Measurements from ENCODE around the gene EIF4G1. TPM values are rescaled to one million over a fixed set of nuclear protein-coding genes. Genes with fewer than 3 reads are reported as not detected.

Gene EIF4G1
- total RNA-seq, 6 donors from 2014 or later: 278 to 408 (median 326) TPM

GRCh38 chr3:184335661-184336546, 21.5 kb downstream of the EIF4G1 start:
- Histone ChIP-seq H3K27me3 (no peaks in the 10 kb centered on the region), H3K27ac (peak overlapping the region; percentile 93 to 97 (median 95)), H3K4me3 (peak overlapping the region; percentile 67 to 93 (median 87)), H3K4me1 (peaks cover 32 to 47% (median 39%) of the 10 kb centered on the region in 4 donors), H3K36me3 (peaks cover 28 to 46% (median 37%) of the 10 kb centered on the region in 4 donors), H3K9me3 (no peaks in the 10 kb centered on the region)
- WGBS, 2 donors: 2% methylated on average over 55 of the region's 77 CpGs; no CpG with 5 or more reads in 1 of the 2 donors
- ATAC-seq (ENCODE audit: low FRiP score in 2 of 2): peak; percentile 75 to 89
- peak; percentile 85 to 99 for DNase-seq
- peak; percentile 80 to 93 for TF ChIP-seq POLR2AphosphoS5 (IDR thresholded peaks at IDR 0.05)
- TF ChIP-seq, protein P1, sequence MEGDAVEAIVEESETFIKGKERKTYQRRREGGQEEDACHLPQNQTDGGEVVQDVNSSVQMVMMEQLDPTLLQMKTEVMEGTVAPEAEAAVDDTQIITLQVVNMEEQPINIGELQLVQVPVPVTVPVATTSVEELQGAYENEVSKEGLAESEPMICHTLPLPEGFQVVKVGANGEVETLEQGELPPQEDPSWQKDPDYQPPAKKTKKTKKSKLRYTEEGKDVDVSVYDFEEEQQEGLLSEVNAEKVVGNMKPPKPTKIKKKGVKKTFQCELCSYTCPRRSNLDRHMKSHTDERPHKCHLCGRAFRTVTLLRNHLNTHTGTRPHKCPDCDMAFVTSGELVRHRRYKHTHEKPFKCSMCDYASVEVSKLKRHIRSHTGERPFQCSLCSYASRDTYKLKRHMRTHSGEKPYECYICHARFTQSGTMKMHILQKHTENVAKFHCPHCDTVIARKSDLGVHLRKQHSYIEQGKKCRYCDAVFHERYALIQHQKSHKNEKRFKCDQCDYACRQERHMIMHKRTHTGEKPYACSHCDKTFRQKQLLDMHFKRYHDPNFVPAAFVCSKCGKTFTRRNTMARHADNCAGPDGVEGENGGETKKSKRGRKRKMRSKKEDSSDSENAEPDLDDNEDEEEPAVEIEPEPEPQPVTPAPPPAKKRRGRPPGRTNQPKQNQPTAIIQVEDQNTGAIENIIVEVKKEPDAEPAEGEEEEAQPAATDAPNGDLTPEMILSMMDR (IDR thresholded peaks at IDR 0.05): peak in 1 of 6 experiments; percentile 11
- TF ChIP-seq EP300 (IDR thresholded peaks at IDR 0.05): no peak
- peak in 3 of 4 donors; percentile 49 to 84 (median 60) for TF ChIP-seq POLR2A (IDR thresholded peaks at IDR 0.05)

DNA sequence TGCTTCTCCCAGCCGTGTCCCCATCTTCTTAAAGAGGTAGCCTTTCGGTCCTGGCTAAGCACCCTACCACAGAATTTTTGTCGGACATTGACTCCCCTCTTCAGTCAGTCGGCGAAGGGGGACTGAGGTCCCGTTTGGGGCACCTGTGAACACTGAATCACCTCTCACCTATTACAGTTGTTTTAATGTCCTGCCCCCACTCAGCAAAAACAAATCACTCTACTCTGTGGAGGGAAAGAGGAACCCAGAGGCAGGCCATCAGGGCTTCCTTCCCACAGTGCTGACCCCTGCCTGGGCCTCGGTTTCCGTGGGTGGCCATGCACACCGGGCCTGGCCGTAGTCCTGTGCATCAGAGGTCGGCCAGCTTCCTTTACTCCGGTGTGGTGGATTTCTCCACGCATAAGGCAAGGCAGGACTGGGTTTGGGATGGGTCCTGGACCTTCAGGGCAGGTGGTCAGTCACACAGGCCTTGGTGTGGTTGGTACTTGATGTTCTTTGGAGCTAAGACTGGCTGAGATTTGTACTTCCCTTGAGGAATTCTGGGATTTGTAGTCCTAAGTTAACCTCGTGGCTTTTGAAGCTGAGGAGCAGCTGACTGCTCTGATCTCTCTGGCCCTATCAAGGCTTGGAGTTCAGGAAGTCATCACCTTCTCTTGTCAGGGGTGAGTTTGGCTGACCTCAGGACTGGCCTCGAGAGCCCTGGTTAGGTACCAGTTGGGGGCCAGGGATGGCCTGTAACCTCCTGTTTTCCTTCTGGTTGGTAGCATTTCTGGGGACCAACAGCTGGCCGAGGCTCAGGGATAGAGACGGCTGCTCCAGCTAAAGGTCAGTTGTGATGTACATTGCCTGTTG, 22.4 kb downstream of the EIF4G1 start:
- H3K4me1 ChIP-seq: peaks cover 36 to 52% (median 38%) of the 10 kb centered on the region in 4 donors
- no peaks in the 10 kb centered on the region for H3K27me3 ChIP-seq
- DNase-seq: no peak
- ATAC-seq (ENCODE audit: low FRiP score in 2 of 2): peak; percentile 7 to 50
- no peaks in the 10 kb centered on the region for H3K9me3 ChIP-seq
- peak overlapping the region; percentile 93 to 97 (median 95) for H3K27ac ChIP-seq
- 31 to 35% methylated on average over 10 to 16 of the region's 17 CpGs for WGBS, 2 donors
- H3K4me3 ChIP-seq: peak overlapping the region; percentile 67 to 93 (median 87)
- TF ChIP-seq POLR2A (IDR thresholded peaks at IDR 0.05) (peak in 1 of 4 donors; percentile 12), POLR2AphosphoS5 (IDR thresholded peaks at IDR 0.05) (peak; percentile 17 to 24)
- TF ChIP-seq, protein P1 (IDR thresholded peaks at IDR 0.05): no peak
- peaks cover 21 to 40% (median 30%) of the 10 kb centered on the region in 4 donors for H3K36me3 ChIP-seq

GRCh38 chr3:184337399-184337714, 23.0 kb downstream of the EIF4G1 start, which contains the start of gene FAM131A:
TSS of gene FAM131A (plus strand) at chr3:184337600. CDS start at chr3:184337631, 31 bp downstream.
- H3K27ac ChIP-seq: peak within 1 kb of the TSS; percentile 93 to 97 (median 95)
- H3K4me3 ChIP-seq: peak within 1 kb of the TSS; percentile 67 to 93 (median 87)
- H3K36me3 ChIP-seq: peaks cover 15 to 40% (median 29%) of the 10 kb centered on the region in 4 donors
- peaks cover 33 to 52% (median 38%) of the 10 kb centered on the region in 4 donors for H3K4me1 ChIP-seq
- 73 to 77% methylated on average over 4 to 6 of the region's 6 CpGs for WGBS, 2 donors
- TF ChIP-seq EP300 (IDR thresholded peaks at IDR 0.05): no peak
- TF ChIP-seq POLR2AphosphoS5 (IDR thresholded peaks at IDR 0.05): no peak
- TF ChIP-seq, protein P1 (IDR thresholded peaks at IDR 0.05): no peak
- no peak for TF ChIP-seq POLR2A (IDR thresholded peaks at IDR 0.05)
- no peaks in the 10 kb centered on the region for H3K9me3 ChIP-seq
- no peak for ATAC-seq (ENCODE audit: low FRiP score in 2 of 2)
- no peak for DNase-seq
- no peaks in the 10 kb centered on the region for H3K27me3 ChIP-seq

GRCh38 chr3:184337981-184338380, 23.6 kb downstream of the EIF4G1 start:
- peaks cover 10 to 40% (median 27%) of the 10 kb centered on the region in 4 donors for H3K36me3 ChIP-seq
- no peaks in the 10 kb centered on the region for H3K9me3 ChIP-seq
- H3K4me1 ChIP-seq: peaks cover 33 to 52% (median 39%) of the 10 kb centered on the region in 4 donors
- H3K4me3 ChIP-seq: peak overlapping the region in 2 of 4 donors; percentile 1 to 10
- TF ChIP-seq, protein P1 (IDR thresholded peaks at IDR 0.05): no peak
- no peak for TF ChIP-seq POLR2A (IDR thresholded peaks at IDR 0.05)
- no peak for TF ChIP-seq EP300 (IDR thresholded peaks at IDR 0.05)
- TF ChIP-seq POLR2AphosphoS5 (IDR thresholded peaks at IDR 0.05): no peak
- WGBS, 2 donors: 66 to 72% methylated on average over 7 of the region's 7 CpGs
- H3K27ac ChIP-seq: peak overlapping the region; percentile 11 to 97 (median 94)
- H3K27me3 ChIP-seq: no peaks in the 10 kb centered on the region
- DNase-seq (no peak), ATAC-seq (ENCODE audit: low FRiP score in 2 of 2) (no peak)
